ENCODE results near the gene TRRAP. TPM values are rescaled to one million over a fixed set of nuclear protein-coding genes. Genes with fewer than 3 reads are reported as not detected.

TRRAP gene
- total and polyA plus RNA-seq, 4 donors = 26.3 to 35.3 (median 30.4) TPM

DNA sequence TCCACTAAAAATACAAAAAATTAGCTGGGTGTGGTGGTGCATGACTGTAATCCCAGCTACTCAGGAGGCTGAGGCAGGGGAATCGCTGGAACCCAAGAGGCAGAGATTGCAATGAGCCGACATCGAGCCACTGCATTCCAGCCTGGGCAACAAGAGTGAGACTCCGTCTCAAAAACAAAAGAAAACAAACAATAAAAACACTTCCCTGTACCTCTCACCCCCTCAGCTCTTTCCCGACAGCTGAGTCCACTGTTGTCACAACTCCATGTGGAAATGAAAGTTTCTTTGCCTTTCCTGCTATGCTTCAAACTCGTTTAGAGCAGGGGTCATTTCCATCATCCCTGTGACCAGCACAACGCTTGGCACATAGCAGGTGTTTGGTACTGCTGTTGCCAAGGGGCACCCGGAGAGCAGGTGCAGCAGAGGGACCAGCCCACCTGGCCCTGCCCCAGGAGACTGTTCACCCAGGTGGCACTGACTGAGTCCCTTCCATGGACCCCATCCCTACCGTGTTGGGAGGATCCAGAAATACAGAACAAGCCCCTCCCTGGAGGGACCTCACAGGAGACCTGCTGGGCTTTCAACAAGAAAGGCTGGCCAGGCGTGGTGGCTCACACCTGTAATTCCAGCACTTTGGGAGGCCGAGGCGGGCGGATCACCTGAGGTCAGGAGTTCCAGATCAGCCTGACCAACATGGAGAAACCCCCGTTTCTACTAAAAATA is 13.4 kb upstream of the TRRAP start:
- no peak for DNase-seq (ENCODE audit: low read depth in 4 of 6, low spot score in 6 of 6)
- WGBS (ENCODE audit: insufficient coverage) = 71% methylated on average over 13 of the region's 14 CpGs
- Histone ChIP-seq H3K27me3 (ENCODE audit: control insufficient read depth, insufficient read depth, low read length) (peaks cover 9% of the 10 kb centered on the region), H3K4me3 (ENCODE audit: low read depth, low read length) (no peak overlapping the region), H3K27ac (ENCODE audit: low read depth, low read length) (no peak overlapping the region), H3K4me1 (ENCODE audit: control insufficient read depth, insufficient read depth, low read length) (peaks cover 23% of the 10 kb centered on the region), H3K36me3 (ENCODE audit: control insufficient read depth, insufficient read depth, low read length) (peaks cover 20% of the 10 kb centered on the region), H3K9me3 (ENCODE audit: control insufficient read depth, insufficient read depth, low read length) (no peaks in the 10 kb centered on the region)

DNA sequence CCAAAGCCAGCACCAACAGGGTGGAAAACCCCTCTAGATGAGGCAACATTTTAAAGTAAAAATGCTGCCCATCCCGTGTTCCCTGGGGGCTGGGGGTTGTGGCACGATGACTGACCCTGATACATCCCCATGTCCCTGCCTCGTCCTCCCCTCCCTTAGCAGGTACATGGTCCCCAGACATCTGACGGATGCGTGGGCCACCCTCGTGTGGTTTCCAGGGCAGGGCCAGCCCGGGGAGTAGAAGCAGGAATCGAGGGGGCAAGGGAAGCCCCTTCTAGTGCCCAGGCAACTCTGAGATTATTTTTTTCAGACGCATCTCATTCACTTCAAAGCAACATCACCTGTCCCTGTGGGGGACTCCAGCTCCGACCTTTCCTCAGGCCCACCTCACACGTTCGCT is 12.0 kb upstream of the TRRAP start:
- Histone ChIP-seq H3K36me3 (ENCODE audit: control insufficient read depth, insufficient read depth, low read length) (peaks cover 14% of the 10 kb centered on the region), H3K4me1 (ENCODE audit: control insufficient read depth, insufficient read depth, low read length) (peaks cover 35% of the 10 kb centered on the region), H3K9me3 (ENCODE audit: control insufficient read depth, insufficient read depth, low read length) (no peaks in the 10 kb centered on the region), H3K4me3 (ENCODE audit: low read depth, low read length) (no peak overlapping the region), H3K27me3 (ENCODE audit: control insufficient read depth, insufficient read depth, low read length) (peaks cover 19% of the 10 kb centered on the region), H3K27ac (ENCODE audit: low read depth, low read length) (no peak overlapping the region)
- 92% methylated on average over 11 of the region's 12 CpGs for WGBS (ENCODE audit: insufficient coverage)
- DNase-seq (ENCODE audit: low read depth in 4 of 6, low spot score in 6 of 6) = no peak

DNA sequence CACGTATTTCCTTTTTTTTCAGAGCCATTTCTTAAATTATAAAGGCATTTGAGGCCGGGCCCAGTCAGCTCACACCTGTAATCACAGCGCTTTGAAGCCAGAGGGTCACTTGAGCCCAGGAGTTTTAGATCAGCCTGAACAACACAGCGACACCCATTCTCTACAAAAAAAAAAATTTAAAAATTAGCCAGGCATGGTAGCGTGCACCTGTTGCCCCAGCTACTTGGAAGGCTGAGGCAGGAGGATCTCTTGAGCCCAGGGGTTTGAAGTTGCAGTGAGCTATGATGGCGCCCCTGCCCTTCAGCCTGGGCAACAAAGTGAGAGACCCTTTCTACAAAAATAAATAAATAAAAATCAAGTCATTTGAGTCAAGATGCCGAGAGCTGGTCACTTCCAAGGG is 11.6 kb upstream of the TRRAP start:
- Histone ChIP-seq H3K27ac (ENCODE audit: low read depth, low read length) (no peak overlapping the region), H3K9me3 (ENCODE audit: control insufficient read depth, insufficient read depth, low read length) (no peaks in the 10 kb centered on the region), H3K4me1 (ENCODE audit: control insufficient read depth, insufficient read depth, low read length) (peaks cover 35% of the 10 kb centered on the region), H3K36me3 (ENCODE audit: control insufficient read depth, insufficient read depth, low read length) (peaks cover 14% of the 10 kb centered on the region), H3K27me3 (ENCODE audit: control insufficient read depth, insufficient read depth, low read length) (peaks cover 19% of the 10 kb centered on the region), H3K4me3 (ENCODE audit: low read depth, low read length) (no peak overlapping the region)
- WGBS (ENCODE audit: insufficient coverage) = 86% methylated on average over 4 of the region's 7 CpGs
- DNase-seq (ENCODE audit: low read depth in 4 of 6, low spot score in 6 of 6) = no peak

DNA sequence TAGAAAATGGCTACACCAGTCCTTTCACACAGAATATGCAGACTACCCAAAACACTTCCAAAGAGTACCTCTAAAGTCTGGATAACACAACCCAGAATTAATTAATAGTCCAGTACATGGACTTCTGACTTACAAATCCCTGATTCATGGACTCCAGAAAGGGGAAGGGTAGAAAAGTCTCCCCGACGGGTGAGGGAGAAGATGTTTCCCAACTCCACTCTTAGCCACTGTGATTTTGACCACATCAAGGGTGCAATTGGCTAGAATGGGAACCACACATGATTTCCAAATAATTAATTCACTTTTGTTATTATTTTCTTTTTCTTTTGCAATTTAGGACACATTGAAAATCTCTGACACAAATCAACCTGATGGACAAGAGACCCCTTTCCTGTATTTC is 9.9 kb upstream of the TRRAP start:
- WGBS (ENCODE audit: insufficient coverage) = no CpG with 5 or more reads among the region's 2 CpGs
- DNase-seq (ENCODE audit: low read depth in 4 of 6, low spot score in 6 of 6) = peak in 1 of 6 donors; percentile 5
- Histone ChIP-seq H3K36me3 (ENCODE audit: control insufficient read depth, insufficient read depth, low read length) (peaks cover 3% of the 10 kb centered on the region), H3K27ac (ENCODE audit: low read depth, low read length) (no peak overlapping the region), H3K4me3 (ENCODE audit: low read depth, low read length) (peak overlapping the region; percentile 50), H3K4me1 (ENCODE audit: control insufficient read depth, insufficient read depth, low read length) (peaks cover 35% of the 10 kb centered on the region), H3K9me3 (ENCODE audit: control insufficient read depth, insufficient read depth, low read length) (no peaks in the 10 kb centered on the region), H3K27me3 (ENCODE audit: control insufficient read depth, insufficient read depth, low read length) (peaks cover 19% of the 10 kb centered on the region)

DNA sequence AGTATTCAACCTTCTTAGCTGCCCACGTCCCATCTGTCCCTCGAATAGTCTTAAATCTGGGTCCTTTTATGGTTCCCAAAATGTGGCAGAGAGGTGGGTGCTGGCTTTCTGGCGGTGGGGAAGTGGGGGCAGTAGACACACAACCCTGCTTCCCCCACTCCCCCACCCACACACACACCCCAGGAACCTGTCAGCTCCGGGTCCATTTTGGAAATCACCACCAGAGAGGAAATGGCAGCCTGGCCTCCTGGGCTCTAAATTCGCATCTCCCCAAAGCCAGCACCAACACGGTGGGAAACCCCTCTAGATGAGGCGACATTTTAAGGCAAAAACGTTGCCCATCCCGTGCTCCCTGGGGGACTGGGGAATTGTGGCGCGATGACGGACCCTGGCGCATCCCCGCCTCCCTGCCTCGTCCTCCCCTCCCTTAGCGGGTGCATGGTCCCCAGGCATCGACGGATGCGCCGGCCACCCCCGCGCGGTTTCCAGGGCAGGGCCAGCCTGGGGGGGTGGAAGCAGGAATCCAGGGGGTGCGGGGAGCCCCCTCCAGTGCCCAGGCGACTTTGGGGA is 9.2 kb upstream of the TRRAP start:
- H3K4me3 ChIP-seq (ENCODE audit: low read depth, low read length) = peak overlapping the region; percentile 50
- no peaks in the 10 kb centered on the region for H3K9me3 ChIP-seq (ENCODE audit: control insufficient read depth, insufficient read depth, low read length)
- WGBS (ENCODE audit: insufficient coverage) = 4% methylated on average over 16 of the region's 25 CpGs
- H3K36me3 ChIP-seq (ENCODE audit: control insufficient read depth, insufficient read depth, low read length) = peaks cover 3% of the 10 kb centered on the region
- H3K27me3 ChIP-seq (ENCODE audit: control insufficient read depth, insufficient read depth, low read length) = peaks cover 19% of the 10 kb centered on the region
- H3K4me1 ChIP-seq (ENCODE audit: control insufficient read depth, insufficient read depth, low read length) = peaks cover 35% of the 10 kb centered on the region
- peak overlapping the region; percentile 47 for H3K27ac ChIP-seq (ENCODE audit: low read depth, low read length)
- peak in 2 of 6 donors; percentile 41 to 70 for DNase-seq (ENCODE audit: low read depth in 4 of 6, low spot score in 6 of 6)

DNA sequence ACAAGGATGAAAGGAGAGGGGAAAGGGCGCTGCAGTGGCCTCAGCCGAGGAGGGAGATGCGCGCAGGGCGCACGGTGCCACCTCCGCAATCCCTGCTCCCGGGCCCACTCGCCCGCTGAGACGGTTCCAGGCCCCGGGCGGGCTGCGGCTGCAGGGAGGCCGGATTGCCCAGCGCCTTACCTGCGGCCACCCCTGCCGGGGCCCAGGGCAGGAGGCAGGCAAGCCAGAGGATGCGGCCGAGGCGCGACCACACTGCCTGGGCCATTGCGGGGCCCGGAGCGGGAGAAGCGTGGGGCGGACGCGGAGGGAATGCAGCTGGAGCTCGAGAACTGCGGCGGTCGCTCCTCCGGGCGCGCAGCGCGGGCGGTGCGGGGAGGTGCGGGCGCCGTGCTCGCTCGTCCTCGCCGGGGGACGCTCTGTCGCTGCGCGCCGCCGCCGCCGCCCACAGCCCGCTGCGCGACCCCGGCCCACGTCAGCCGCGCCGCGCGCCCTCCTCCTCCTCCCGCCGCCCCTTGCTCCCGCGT is 8.7 kb upstream of the TRRAP start, which contains the start of gene TMEM130:
TMEM130 (minus strand) TSS at position 418 of the 524 bp plus-strand sequence; CDS start at position 265, 153 bp downstream.
- WGBS (ENCODE audit: insufficient coverage) = under 1% methylated on average over 69 of the region's 69 CpGs
- H3K9me3 ChIP-seq (ENCODE audit: control insufficient read depth, insufficient read depth, low read length) = no peaks in the 10 kb centered on the region
- peaks cover 3% of the 10 kb centered on the region for H3K36me3 ChIP-seq (ENCODE audit: control insufficient read depth, insufficient read depth, low read length)
- H3K27ac ChIP-seq (ENCODE audit: low read depth, low read length) = peak within 1 kb of the TSS; percentile 47
- H3K4me3 ChIP-seq (ENCODE audit: low read depth, low read length) = peak within 1 kb of the TSS; percentile 50
- peaks cover 35% of the 10 kb centered on the region for H3K4me1 ChIP-seq (ENCODE audit: control insufficient read depth, insufficient read depth, low read length)
- peaks cover 19% of the 10 kb centered on the region for H3K27me3 ChIP-seq (ENCODE audit: control insufficient read depth, insufficient read depth, low read length)
- no peak for DNase-seq (ENCODE audit: low read depth in 4 of 6, low spot score in 6 of 6)

DNA sequence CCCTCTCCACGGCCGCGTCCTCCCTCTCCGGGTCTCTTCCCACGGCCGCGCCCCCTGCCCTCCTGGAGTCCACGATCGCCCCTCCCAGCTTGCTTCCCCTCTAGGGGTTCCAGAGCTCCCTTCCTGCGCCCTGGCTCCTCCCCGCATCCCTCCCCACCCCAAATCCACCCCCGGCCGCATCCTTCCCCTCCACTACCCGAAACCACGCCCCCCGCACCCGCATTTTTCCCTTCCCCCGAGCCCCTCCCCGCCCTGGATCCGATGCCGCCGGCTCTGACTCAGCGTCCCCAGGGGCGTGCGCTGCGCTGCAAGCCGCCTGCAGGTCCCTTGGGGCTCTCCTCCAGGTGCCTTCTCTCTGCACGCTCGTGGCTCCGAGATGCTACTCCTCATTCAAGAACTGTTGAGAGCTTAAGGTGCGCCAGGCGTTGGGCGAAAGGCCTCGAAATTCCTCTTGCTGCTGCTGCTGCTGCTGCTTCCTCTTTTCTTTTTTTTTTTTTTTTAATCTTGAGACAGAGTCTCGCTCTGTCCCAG is 8.1 kb upstream of the TRRAP start:
- H3K27ac ChIP-seq (ENCODE audit: low read depth, low read length) = no peak overlapping the region
- H3K27me3 ChIP-seq (ENCODE audit: control insufficient read depth, insufficient read depth, low read length) = peaks cover 19% of the 10 kb centered on the region
- DNase-seq (ENCODE audit: low read depth in 4 of 6, low spot score in 6 of 6) = peak in 4 of 6 donors; percentile 43 to 95 (median 79)

DNA sequence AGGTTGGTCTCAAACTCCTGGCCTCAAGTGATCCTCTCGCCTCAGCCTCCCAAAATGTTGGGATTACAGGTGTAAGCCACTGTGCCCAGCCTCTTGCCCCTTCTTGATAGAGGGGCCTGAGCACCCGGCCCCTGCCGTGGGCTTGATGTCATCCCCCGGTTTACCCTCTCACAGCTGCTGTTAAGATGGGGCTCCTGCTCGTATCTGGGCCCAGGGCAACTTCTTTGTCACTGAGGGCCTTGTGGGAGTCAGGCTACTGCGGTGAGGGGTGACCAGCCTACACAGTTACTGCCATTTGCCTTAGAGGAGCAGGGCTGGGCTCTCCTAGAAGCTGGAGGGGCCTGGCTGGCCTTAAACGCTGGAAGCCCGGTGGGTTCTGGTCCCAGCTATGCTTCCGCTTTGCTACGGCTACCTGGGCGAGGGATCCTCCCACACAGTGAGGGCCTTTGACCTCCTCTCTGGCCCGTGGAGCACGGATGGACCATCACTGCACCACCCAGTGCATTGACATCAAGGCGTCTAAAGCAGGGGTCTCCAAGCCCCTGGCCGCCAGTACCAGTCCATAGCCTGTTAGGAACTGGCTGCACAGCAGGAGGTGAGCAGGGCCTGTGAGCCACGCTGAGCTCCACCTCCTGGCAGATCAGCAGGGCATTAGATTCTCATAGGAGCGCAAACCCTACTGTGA is 7.4 kb upstream of the TRRAP start:
- H3K4me3 ChIP-seq (ENCODE audit: low read depth, low read length) = peak overlapping the region; percentile 33
- peak in 1 of 6 donors; percentile 22 for DNase-seq (ENCODE audit: low read depth in 4 of 6, low spot score in 6 of 6)
- H3K27ac ChIP-seq (ENCODE audit: low read depth, low read length) = no peak overlapping the region
- H3K4me1 ChIP-seq (ENCODE audit: control insufficient read depth, insufficient read depth, low read length) = peaks cover 35% of the 10 kb centered on the region
- 78% methylated on average over 17 of the region's 17 CpGs for WGBS (ENCODE audit: insufficient coverage)
- peaks cover 3% of the 10 kb centered on the region for H3K36me3 ChIP-seq (ENCODE audit: control insufficient read depth, insufficient read depth, low read length)
- H3K9me3 ChIP-seq (ENCODE audit: control insufficient read depth, insufficient read depth, low read length) = no peaks in the 10 kb centered on the region
- H3K27me3 ChIP-seq (ENCODE audit: control insufficient read depth, insufficient read depth, low read length) = peaks cover 19% of the 10 kb centered on the region

More for the DNA sequence above, 8.1 kb upstream of the TRRAP start:
- peaks cover 3% of the 10 kb centered on the region for H3K36me3 ChIP-seq (ENCODE audit: control insufficient read depth, insufficient read depth, low read length)
- peak overlapping the region; percentile 33 for H3K4me3 ChIP-seq (ENCODE audit: low read depth, low read length)
- WGBS (ENCODE audit: insufficient coverage) = under 1% methylated on average over 30 of the region's 35 CpGs
- peaks cover 35% of the 10 kb centered on the region for H3K4me1 ChIP-seq (ENCODE audit: control insufficient read depth, insufficient read depth, low read length)
- H3K9me3 ChIP-seq (ENCODE audit: control insufficient read depth, insufficient read depth, low read length) = no peaks in the 10 kb centered on the region

DNA sequence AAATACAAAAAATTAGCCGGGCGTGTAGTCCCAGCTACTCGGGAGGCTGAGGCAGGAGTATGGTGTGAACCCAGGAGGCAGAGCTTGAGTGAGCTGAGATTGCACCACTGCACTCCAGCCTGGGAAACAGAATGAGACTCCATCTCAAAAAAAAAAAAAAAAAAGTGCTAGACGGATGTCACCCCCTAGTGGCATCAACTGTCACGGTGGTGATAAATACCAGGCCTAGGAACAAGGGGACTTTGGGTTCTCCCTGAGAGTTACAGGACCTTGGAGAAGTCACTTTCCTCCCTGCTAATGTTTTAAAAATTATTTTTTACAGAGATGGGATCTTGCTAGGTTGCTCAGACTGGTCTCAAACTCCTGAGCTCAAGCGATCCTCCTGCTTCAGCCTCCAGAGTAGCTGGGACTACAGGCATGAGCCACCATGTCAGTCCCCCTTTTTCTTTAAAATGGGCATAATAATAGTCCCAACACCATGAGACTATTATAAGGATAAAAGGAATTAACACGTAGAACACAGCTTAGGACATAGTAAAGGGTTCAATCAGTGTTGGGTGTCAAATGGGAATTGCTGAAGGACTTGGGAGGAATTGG is 5.9 kb upstream of the TRRAP start:
- no peak overlapping the region for H3K27ac ChIP-seq (ENCODE audit: low read depth, low read length)
- peaks cover 27% of the 10 kb centered on the region for H3K4me1 ChIP-seq (ENCODE audit: control insufficient read depth, insufficient read depth, low read length)
- peaks cover 19% of the 10 kb centered on the region for H3K27me3 ChIP-seq (ENCODE audit: control insufficient read depth, insufficient read depth, low read length)
- H3K9me3 ChIP-seq (ENCODE audit: control insufficient read depth, insufficient read depth, low read length) = no peaks in the 10 kb centered on the region
- H3K36me3 ChIP-seq (ENCODE audit: control insufficient read depth, insufficient read depth, low read length) = no peaks in the 10 kb centered on the region
- DNase-seq (ENCODE audit: low read depth in 4 of 6, low spot score in 6 of 6) = peak in 1 of 6 donors; percentile 25
- no CpG with 5 or more reads among the region's 7 CpGs for WGBS (ENCODE audit: insufficient coverage)
- H3K4me3 ChIP-seq (ENCODE audit: low read depth, low read length) = no peak overlapping the region
